Osteoblast (primary cell): ENCODE results near the gene E2F4. TPM values are rescaled to one million over a fixed set of nuclear protein-coding genes. Genes with fewer than 3 reads are reported as not detected.
A peak's percentile ranks its signal among the peaks of the same experiment; 100 is the strongest.

Experiments used
- DNase-seq: peaks from one replicate; pipeline ENCODE4 v3.0.0; 2011; ENCODE audit warnings: low spot score, mixed read lengths; ENCODE audit not compliant: insufficient read length; ENCODE audit errors: missing footprints
- H2AFZ ChIP-seq: 2 replicates; pipeline ENCODE4 v1.6.0; 2011; ENCODE audit warnings: mild to moderate bottlenecking, low read length
- H3K27ac ChIP-seq: 2 replicates; pipeline ENCODE4 v1.5.1; 2011; ENCODE audit warnings: mild to moderate bottlenecking, low read depth, low read length, moderate library complexity
- H3K27me3 ChIP-seq: 2 replicates; pipeline ENCODE4 v1.6.0; 2012; ENCODE audit warnings: mild to moderate bottlenecking, control low read depth, inconsistent platforms, low read length, moderate library complexity; ENCODE audit not compliant: insufficient read depth
- H3K36me3 ChIP-seq: 2 replicates; pipeline ENCODE4 v1.5.1; 2011; ENCODE audit warnings: mild to moderate bottlenecking, low read length, control low read depth, moderate library complexity; ENCODE audit not compliant: insufficient read depth
- H3K4me1 ChIP-seq: 2 replicates; pipeline ENCODE4 v1.5.1; 2011; ENCODE audit warnings: mild to moderate bottlenecking, low read length, control low read depth, moderate library complexity; ENCODE audit not compliant: insufficient read depth
- H3K4me2 ChIP-seq: 2 replicates; pipeline ENCODE4 v1.6.0; 2011; ENCODE audit warnings: mild to moderate bottlenecking, low read length; ENCODE audit not compliant: insufficient read depth
- H3K4me3 ChIP-seq: fragments of 200-600 bp; sonication (generic); 3 replicates; pipeline ENCODE4 v1.5.1; 2012; ENCODE audit warnings: mild to moderate bottlenecking, low read length, inconsistent platforms; ENCODE audit not compliant: insufficient read depth
- H3K79me2 ChIP-seq: 2 replicates; pipeline ENCODE4 v1.6.0; 2012; ENCODE audit warnings: mild to moderate bottlenecking, low read length, control low read depth, inconsistent platforms; ENCODE audit not compliant: insufficient read depth
- H3K9me3 ChIP-seq: 2 replicates; pipeline ENCODE4 v1.5.1; 2011; ENCODE audit warnings: low read depth, low read length, control low read depth
- H4K20me1 ChIP-seq: 2 replicates; pipeline ENCODE4 v1.6.0; 2012; ENCODE audit warnings: mild to moderate bottlenecking, low read length, control low read depth; ENCODE audit not compliant: insufficient read depth
- total RNA-seq: library from RNA; depleted of rRNA; stranded (reverse); fragments of >200 nt; gene quantifications from 2 replicates; pipeline ENCODE4 v1.2.3, GENCODE V29; 2012
- TF ChIP-seq, protein P1 (sequence below): IDR thresholded peaks from 2 replicates; pipeline ENCODE4 v1.5.1; 2011; ENCODE audit warnings: mild to moderate bottlenecking, low read depth, low read length, moderate library complexity; ENCODE audit errors: extremely low read depth

Gene E2F4
- total RNA-seq, 1 donor: 56.5 TPM

DNA sequence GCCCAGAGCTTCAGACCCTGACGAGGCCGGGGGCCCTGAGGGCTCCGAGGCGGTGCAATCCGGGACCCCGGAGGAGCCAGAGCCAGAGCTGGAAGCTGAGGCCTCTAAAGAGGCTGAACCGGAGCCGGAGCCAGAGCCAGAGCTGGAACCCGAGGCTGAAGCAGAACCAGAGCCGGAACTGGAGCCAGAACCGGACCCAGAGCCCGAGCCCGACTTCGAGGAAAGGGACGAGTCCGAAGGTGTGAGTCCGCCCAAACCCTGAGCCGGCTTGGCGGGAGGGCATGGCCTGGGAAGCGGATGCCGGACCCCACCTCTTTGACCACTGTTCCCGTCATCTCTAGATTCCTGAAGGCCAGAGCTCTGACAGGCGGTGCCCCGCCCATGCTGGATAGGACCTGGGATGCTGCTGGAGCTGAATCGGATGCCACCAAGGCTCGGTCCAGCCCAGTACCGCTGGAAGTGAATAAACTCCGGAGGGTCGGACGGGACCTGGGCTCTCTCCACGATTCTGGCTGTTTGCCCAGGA, 17.2 kb upstream of the E2F4 start:
- TF ChIP-seq, protein P1, sequence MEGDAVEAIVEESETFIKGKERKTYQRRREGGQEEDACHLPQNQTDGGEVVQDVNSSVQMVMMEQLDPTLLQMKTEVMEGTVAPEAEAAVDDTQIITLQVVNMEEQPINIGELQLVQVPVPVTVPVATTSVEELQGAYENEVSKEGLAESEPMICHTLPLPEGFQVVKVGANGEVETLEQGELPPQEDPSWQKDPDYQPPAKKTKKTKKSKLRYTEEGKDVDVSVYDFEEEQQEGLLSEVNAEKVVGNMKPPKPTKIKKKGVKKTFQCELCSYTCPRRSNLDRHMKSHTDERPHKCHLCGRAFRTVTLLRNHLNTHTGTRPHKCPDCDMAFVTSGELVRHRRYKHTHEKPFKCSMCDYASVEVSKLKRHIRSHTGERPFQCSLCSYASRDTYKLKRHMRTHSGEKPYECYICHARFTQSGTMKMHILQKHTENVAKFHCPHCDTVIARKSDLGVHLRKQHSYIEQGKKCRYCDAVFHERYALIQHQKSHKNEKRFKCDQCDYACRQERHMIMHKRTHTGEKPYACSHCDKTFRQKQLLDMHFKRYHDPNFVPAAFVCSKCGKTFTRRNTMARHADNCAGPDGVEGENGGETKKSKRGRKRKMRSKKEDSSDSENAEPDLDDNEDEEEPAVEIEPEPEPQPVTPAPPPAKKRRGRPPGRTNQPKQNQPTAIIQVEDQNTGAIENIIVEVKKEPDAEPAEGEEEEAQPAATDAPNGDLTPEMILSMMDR: no peak
- Histone ChIP-seq H3K4me3 (peak overlapping the region; percentile 78), H2AFZ (no peak overlapping the region), H3K4me2 (peak overlapping the region; percentile 95), H4K20me1 (peaks cover 22% of the 10 kb centered on the region), H3K27ac (no peak overlapping the region), H3K27me3 (no peaks in the 10 kb centered on the region), H3K79me2 (no peaks in the 10 kb centered on the region), H3K4me1 (peaks cover 16% of the 10 kb centered on the region), H3K36me3 (no peaks in the 10 kb centered on the region), H3K9me3 (no peaks in the 10 kb centered on the region)
- DNase-seq: no peak

DNA sequence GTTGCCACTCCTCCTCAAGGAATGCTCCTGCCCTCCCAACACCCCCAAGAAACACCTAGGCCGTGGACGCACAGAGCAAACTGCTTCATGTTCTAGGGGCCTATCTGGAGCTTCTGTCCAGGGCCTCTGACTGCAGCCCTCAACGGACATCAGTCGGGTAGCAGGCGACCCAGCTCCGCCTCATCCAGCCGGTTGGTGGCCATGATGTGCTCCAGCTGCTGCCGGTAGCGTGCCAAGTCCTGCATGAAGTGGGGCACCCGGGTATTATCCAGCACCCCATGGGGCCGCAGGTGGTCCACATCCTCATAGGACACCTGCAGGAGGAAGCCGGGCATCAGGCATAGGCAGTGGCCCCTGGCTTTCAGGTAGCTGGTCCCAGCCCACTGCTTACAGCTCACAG, 15.3 kb upstream of the E2F4 start:
- H2AFZ ChIP-seq: no peak overlapping the region
- no peaks in the 10 kb centered on the region for H3K79me2 ChIP-seq
- H3K27me3 ChIP-seq: no peaks in the 10 kb centered on the region
- H3K4me1 ChIP-seq: peaks cover 20% of the 10 kb centered on the region
- no peak overlapping the region for H3K4me2 ChIP-seq
- peaks cover 37% of the 10 kb centered on the region for H4K20me1 ChIP-seq
- H3K27ac ChIP-seq: no peak overlapping the region
- DNase-seq: no peak
- TF ChIP-seq, protein P1: no peak
- no peak overlapping the region for H3K4me3 ChIP-seq
- H3K9me3 ChIP-seq: no peaks in the 10 kb centered on the region
- no peaks in the 10 kb centered on the region for H3K36me3 ChIP-seq

DNA sequence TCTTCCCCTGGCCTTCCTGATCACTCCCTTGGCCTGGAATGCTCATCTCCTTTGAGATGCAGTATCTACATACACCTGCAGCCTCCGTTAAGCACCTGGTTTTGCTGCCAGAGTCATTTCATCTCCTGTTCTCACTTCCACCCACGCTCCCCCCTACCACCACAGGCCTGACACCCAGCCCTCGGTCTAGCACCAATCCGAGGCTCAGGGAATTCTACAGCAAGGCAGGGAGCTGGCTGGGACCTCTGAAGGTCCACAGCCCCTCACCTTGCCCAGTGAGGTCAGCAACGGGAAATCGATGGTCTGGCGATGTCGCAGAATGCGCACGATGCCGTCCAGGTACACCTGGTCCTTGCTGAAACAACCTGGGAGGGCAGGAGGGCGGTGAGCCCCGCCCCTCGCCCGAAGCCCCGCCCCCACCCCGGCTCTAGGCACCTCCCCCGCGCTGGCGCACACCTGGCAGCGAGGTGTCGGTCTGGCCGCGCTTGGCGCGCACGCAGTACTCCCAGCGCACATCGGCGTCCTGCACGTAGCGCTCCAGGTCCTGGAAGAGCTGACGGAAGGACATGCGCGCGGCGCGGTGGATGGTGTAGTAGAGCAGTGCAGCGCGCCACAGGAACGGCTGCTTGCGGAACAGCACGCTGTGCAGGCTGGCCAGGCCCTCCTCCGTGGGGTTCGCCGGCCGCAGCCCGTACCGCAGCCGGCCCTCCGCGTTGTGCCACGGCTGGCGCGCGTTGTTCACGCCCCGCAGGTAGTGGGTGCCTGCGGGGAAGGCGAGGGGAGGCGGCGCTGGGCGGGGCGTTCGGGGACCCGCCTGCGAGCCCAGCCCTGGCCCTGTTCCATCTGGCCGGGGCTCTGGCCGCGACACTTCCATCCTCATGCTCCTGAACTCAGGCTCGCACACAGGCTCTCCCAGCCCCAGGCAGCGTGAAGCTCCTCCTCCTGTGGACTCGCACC, 13.9 kb upstream of the E2F4 start:
- TF ChIP-seq, protein P1: no peak
- Histone ChIP-seq H3K4me2 (peak overlapping the region; percentile 82), H3K4me1 (peaks cover 31% of the 10 kb centered on the region), H3K4me3 (peak overlapping the region; percentile 66), H3K36me3 (no peaks in the 10 kb centered on the region), H4K20me1 (peaks cover 37% of the 10 kb centered on the region), H2AFZ (no peak overlapping the region), H3K27me3 (no peaks in the 10 kb centered on the region), H3K9me3 (no peaks in the 10 kb centered on the region), H3K27ac (no peak overlapping the region), H3K79me2 (peaks cover 8% of the 10 kb centered on the region)
- DNase-seq: peak; percentile 98

DNA sequence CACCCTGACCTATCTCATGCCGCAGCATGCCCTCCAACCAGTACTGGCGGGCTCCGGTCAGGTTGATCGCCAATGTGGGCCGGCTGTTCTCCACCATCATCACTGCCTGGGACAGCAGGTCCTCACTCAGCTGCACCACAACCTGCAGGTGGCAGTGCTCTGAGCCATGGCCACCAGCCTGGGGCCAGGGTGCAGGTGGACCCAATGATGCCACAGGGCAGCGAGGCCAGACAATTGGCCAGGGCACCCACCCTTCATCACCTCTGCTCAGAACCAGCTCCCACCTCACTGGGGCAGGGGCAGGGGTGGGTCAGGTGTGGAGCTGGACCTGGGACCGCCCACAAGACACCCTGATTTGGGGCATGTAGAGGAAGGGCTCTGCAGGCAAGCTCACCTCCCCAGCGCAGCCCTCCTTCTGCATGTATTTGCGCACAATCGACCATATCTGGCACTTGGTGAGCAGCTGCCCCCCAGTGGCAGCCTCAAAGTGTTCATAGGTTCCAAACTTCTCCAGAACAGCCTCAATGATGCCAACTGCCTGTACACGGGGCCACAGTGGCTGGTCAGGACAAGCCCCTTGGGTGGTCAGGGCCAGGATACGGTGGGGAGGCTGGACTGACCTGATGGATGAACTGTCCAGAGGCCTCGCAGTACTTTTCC, 12.4 kb upstream of the E2F4 start:
- H3K27ac ChIP-seq: no peak overlapping the region
- H3K9me3 ChIP-seq: no peaks in the 10 kb centered on the region
- no peak overlapping the region for H3K4me3 ChIP-seq
- H2AFZ ChIP-seq: no peak overlapping the region
- H3K79me2 ChIP-seq: peaks cover 11% of the 10 kb centered on the region
- peaks cover 28% of the 10 kb centered on the region for H3K4me1 ChIP-seq
- H3K4me2 ChIP-seq: no peak overlapping the region
- no peaks in the 10 kb centered on the region for H3K36me3 ChIP-seq
- H3K27me3 ChIP-seq: no peaks in the 10 kb centered on the region
- peaks cover 37% of the 10 kb centered on the region for H4K20me1 ChIP-seq
- no peak for DNase-seq
- TF ChIP-seq, protein P1: peak; percentile 20
